Measurements from ENCODE around the gene IL15RA.
"Not testable (repeated sequence)": the region's sequence is repeated elsewhere in the genome, so short reads cannot be mapped to it uniquely, and the experiment has no call there.

DNA sequence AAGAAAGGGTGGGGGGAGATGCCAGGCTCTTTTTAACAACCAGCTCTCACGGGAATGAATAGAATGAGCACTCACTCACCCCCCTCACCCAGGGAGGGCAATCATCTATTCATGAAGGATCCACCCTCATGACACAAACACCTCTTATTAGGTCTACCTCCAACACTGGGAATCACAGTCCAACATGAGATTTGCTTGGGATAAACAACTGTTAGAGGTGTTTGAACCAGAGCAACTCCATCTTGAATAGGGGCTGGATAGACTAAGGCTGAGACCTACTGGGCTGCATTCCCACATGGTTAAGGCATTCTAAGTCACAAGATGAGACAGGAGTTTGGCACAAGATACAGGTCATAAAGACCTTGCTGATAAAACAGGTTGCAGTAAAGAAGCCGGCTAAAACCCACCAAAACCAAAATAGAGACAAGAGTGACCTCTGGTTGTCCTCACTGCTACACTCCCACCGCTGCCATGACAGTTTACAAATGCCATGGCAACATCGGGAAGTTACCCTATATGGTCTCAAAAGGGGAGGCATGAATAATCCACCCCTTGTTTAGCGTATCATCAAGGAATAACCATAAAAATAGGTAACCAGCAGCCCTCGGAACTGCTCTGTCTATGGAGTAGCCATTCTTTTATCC is 27.9 kb upstream of the IL15RA start:
- TF ChIP-seq, protein P1, sequence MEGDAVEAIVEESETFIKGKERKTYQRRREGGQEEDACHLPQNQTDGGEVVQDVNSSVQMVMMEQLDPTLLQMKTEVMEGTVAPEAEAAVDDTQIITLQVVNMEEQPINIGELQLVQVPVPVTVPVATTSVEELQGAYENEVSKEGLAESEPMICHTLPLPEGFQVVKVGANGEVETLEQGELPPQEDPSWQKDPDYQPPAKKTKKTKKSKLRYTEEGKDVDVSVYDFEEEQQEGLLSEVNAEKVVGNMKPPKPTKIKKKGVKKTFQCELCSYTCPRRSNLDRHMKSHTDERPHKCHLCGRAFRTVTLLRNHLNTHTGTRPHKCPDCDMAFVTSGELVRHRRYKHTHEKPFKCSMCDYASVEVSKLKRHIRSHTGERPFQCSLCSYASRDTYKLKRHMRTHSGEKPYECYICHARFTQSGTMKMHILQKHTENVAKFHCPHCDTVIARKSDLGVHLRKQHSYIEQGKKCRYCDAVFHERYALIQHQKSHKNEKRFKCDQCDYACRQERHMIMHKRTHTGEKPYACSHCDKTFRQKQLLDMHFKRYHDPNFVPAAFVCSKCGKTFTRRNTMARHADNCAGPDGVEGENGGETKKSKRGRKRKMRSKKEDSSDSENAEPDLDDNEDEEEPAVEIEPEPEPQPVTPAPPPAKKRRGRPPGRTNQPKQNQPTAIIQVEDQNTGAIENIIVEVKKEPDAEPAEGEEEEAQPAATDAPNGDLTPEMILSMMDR (IDR thresholded peaks at IDR 0.05; ENCODE audit: low read depth, low read length, poor library complexity, severe bottlenecking), result not testable (repeated sequence)
- TF ChIP-seq EZH2phosphoT487 (IDR thresholded peaks at IDR 0.05; ENCODE audit: borderline replicate concordance, low read length), result not testable (repeated sequence)

All from DOHH2 (cell line).